GM19043 (cell line): Measurements from ENCODE around the gene GAN.
"Not testable (repeated sequence)": the region's sequence is repeated elsewhere in the genome, so short reads cannot be mapped to it uniquely, and the experiment has no call there.

Experiments
- ATAC-seq: cut with Tn5 transposase; IDR thresholded peaks from one replicate; pipeline ENCODE4 v1.9.1; 2021; ENCODE audit warnings: low read depth; ENCODE audit not compliant: unreplicated experiment

GAN gene

DNA sequence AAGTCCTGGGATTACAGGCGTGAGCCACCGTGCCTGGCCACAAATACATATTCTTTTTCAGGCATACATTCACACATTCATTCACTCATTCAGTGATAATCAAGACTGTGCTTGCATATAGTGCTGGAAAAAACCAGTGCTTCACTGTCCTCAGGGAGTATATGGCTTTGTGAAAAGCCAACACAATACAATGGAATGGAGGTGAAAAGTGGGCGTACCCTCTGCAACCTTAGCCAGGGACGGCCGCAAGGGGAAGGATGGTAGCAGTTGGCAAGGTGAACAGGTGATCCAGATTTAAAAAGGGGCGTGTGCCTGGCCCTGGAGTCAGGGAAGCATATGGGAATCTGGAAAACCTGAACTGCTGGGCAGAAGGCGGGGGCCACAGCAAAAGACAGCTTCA, 18.1 kb upstream of the GAN start:
- no peak for ATAC-seq

GRCh38 chr16:81307770-81308169, 7.0 kb upstream of the GAN start:
- ATAC-seq: no peak

GRCh38 chr16:81310045-81310644, 4.6 kb upstream of the GAN start:
- ATAC-seq: no peak

GRCh38 chr16:81311762-81312161, 3.0 kb upstream of the GAN start:
- ATAC-seq: no peak

GRCh38 chr16:81313701-81314602, 810 bp upstream of the GAN start:
- no peak for ATAC-seq

DNA sequence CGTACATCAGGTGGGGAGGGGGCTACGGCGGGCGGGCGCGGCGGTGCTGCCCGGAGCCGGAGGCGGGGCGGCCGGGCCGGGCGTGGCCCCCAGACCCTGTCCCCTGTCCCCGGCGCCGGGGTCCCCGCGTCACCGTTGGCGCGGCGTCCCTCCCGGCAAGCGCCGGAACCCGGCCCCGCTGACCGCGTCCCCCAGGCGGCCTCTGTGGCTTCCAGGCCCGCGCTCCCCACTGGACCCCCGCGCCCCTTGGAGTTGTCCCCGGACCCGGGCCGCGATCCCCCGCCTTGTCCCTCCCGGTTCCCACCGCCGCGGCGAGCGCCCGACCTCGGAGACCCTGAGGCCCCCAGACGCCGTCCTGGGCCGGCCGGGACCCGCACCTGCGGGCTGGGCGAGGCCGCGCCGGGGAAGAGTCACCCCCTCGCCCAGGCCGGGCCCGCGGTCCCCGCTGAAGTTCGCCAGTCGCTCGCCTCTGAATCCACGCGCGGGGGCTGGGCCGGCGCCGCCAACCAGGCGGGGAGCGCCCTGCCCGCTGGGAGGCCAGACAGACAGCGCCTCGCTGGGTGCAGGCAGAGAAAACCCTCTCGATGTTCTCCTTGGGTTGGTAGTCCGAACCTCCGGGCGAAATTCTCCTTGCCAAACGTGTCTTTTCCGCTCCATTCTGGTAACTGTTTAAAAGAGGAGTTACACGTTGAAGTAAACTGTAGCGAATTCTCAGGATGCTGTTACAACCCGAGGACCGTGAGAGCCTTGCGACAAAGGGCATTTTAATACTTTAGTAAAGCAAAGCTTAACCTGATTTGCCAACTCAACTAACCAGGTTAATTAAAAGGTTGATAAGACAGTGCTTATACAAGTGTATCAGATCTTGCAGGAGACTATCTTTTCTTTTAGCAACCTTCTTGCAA, 761 bp downstream of the GAN start:
- no peak for ATAC-seq

- ATAC-seq: no peak
These were observed 1.4 kb downstream of the GAN start for GRCh38 chr16:81316176-81316496.

DNA sequence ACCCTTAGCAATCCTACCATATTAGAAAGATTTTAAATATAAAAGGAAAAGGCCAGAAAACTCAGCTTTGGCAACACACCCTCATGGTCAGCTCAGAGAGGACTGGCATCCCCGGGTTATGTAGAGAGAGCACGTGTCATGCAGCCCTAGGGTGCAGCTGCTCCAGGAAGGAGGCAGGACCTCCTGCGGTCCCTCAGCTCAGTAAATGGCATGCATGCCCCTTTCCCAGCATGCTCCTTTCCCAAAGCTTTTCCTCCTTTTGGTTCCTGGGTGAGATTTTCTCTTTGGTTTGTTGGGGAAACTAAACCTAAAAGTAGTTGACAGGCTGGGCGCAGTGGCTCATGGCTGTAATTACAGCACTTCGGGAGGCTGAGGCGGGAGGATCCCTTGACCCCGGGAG, 3.9 kb downstream of the GAN start:
- no peak for ATAC-seq

- no peak for ATAC-seq
These were observed 4.6 kb downstream of the GAN start for GRCh38 chr16:81319221-81319912.

DNA sequence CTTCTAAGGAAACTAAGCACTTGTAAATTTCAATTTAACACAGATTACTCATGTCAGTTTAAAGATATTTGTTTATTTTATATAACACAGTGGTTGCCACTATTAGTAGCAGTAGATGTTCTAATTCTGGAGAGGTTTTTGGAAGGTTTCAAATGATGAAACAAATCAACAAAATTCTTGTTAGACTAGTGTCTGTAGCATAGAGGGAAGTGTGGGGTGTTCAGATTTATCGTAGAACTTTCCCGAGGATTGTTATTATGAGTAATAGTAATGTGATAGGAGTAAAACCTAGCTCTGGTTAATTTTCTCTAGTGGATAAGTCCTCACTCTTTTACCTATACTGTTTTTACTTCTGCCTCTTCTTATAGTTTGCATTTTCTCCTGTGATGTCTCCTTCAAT, 6.3 kb downstream of the GAN start:
- ATAC-seq: no peak

- no peak for ATAC-seq
These were observed 6.8 kb downstream of the GAN start for GRCh38 chr16:81321536-81321935.

GRCh38 chr16:81324808-81325207, 10.0 kb downstream of the GAN start:
- ATAC-seq: no peak

DNA sequence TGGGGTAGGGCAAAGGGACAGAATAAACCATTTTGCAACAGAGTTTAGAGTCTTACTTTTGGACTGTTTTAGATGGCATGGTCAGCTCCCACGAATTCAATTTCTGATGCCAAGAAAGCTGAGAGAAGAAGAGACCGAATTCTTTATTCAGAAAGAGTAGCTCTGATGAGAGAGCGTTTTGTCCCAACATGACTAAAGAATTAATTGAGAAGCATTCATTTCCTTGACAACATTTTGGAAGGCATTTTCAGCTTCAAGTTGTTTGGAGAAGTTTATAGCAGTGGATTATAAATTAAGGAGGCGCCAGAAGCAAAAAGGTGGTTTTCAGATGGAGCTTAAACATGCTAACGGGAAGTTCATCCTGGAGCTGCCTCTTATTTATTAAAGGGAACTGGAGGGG, 12.2 kb downstream of the GAN start:
- ATAC-seq: no peak

DNA sequence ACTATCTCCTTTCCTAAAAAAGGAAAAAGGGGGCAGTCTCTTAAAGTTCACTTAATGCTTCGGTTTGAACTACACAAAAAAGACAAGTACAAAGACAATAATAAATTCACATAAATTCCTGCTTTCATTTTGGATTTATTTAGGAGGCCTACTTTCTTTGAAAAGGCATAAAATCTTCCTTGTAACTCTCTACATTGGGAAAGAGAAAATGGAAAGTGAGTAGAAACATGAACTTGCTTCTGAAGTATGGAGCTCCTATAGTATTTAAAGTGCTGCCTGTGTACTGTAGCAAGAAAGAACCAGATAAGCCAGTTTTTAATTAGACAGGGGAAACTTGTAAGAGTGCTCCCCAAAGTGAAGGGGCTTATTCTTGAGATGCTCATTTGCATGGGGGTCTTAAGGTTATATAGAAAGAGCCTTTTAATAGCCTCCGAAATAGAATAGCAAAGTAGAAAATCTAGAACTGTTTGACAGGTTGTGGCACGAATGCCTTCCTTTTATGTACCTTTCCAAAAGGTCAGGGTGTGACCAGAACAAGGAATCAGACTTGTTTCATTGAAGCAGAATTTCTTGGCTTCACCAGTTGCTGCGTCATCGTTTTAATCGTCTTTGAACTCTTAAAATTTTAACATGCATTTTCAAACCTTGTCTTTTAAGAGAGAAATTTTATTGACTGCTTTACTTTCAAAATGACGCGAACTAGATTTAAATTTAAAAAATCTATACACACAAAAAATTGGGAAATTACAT, 12.9 kb downstream of the GAN start:
- ATAC-seq: no peak

GRCh38 chr16:81329947-81330346, 15.2 kb downstream of the GAN start:
- ATAC-seq: no peak

DNA sequence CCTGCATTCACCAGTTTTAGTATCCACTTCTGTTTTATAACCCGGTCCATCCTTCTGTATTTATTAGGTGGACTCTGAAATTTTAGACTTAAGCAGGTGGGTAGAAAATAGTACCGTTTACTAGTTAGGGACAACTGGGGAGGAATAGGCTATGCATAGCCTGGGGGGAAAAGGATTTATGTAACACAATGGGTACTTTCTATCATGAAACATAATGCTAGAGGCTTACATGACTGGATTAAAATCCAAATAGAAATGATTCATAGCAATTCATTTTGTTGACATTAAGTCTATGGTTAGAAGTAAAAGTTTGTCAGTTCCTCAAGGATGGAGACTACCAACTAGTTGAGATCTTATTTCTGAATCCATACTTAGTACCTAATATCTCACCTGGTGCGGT, 18.6 kb downstream of the GAN start:
- no peak for ATAC-seq

DNA sequence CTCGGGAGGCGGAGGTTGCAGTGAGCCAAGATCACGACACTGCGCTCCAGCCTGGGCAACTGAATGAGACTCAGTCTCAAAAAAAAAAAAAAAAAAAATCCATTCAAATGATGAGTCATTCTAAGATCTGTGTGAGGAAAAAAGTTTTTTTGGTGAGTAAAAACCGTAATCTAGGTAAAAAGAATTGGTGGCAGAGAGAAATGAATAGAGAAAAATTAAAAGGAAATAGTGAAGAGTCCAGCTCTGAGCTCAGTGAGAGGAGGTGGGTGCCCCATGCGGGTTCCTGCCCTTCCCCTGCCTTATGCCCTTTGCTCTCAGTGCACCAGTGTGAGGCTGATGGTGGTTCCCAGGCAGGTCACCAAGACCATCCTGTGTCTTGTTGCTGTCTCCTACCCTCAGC, 20.9 kb downstream of the GAN start:
- ATAC-seq: no peak

GRCh38 chr16:81337097-81337496, 22.3 kb downstream of the GAN start:
- no peak for ATAC-seq

DNA sequence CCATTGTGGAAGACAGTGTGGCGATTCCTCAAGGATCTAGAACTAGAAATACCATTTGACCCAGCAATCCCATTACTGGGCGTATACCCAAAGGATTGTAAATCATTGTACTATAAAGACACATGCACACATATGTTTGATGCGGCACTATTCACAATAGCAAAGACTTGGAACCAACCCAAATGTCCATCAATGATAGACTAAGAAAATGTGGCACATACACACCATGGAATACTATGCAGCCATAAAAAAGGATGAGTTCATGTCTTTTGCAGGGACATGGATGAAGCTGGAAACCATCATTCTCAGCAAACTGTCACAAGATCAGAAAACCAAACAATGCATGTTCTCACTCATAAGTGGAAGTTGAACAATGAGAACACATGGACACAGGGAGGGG, 30.4 kb downstream of the GAN start:
- not testable (repeated sequence) for ATAC-seq

- no peak for ATAC-seq
These were observed 32.7 kb downstream of the GAN start for GRCh38 chr16:81347425-81347824.
